IMR-90 (cell line): Measurements from ENCODE around the gene HLA-DQA1. TPM values are rescaled to one million over a fixed set of nuclear protein-coding genes. Genes with fewer than 3 reads are reported as not detected.

Source experiments
- ATAC-seq: fragments of 200-7000 bp; cut with Tn5 transposase; 2 replicates; pipeline ENCODE4 v1.9.1; 2020; ENCODE audit warnings: low read depth, mild to moderate bottlenecking, moderate library complexity
- BruUV-seq: library from RNA; stranded (reverse); fragments of 400-500 nt; replicated peaks from 2 replicates; lab custom pipeline; 2021; lab: Mats Ljungman, UMichigan
- CTCF ChIA-PET: fragments of 300-600 bp; formaldehyde crosslinking; extraction: SDS; loops from one replicate; lab custom pipeline; 2021; ENCODE audit warnings: antibody characterized with exemption; lab: Yijun Ruan, JAX
- POLR2A ChIA-PET: fragments of 300-600 bp; sonication (Branson Sonifier 250); formaldehyde crosslinking; loops from one replicate; lab custom pipeline; 2022; ENCODE audit warnings: antibody characterized with exemption; ENCODE audit not compliant: unreplicated experiment; lab: Charles Lee
- DNase-seq: peaks from one replicate; pipeline ENCODE4 v3.0.0; 2013
- H2AFZ ChIP-seq: replicated peaks from 2 replicates; pipeline ENCODE3; 2013; ENCODE audit warnings: low read length, mild to moderate bottlenecking; ENCODE audit not compliant: poor library complexity
- H2AK5ac ChIP-seq: 2 replicates; pipeline ENCODE4 v1.6.1; 2013; ENCODE audit warnings: low read depth, low read length, inconsistent platforms
- H2AK9ac ChIP-seq: replicated peaks from 2 replicates; pipeline ENCODE3; 2013; ENCODE audit warnings: mild to moderate bottlenecking, low read depth, low read length, moderate library complexity; ENCODE audit not compliant: poor library complexity
- H2BK120ac ChIP-seq: 2 replicates; pipeline ENCODE4 v1.6.1; 2013; ENCODE audit warnings: low read depth, low read length, inconsistent platforms
- H2BK15ac ChIP-seq: 3 replicates; pipeline ENCODE4 v1.6.1; 2013; ENCODE audit warnings: low read depth, low read length, inconsistent platforms
- H2BK20ac ChIP-seq: 2 replicates; pipeline ENCODE4 v1.6.1; 2013; ENCODE audit warnings: low read depth, mild to moderate bottlenecking, inconsistent platforms, low read length, moderate library complexity
- H2BK5ac ChIP-seq: 2 replicates; pipeline ENCODE4 v1.6.1; 2013; ENCODE audit warnings: mild to moderate bottlenecking, low read depth, low read length, inconsistent platforms; ENCODE audit not compliant: poor library complexity, severe bottlenecking
- H3K14ac ChIP-seq: replicated peaks from 2 replicates; pipeline ENCODE4 v1.6.1; 2013; ENCODE audit warnings: low read depth, low read length, inconsistent platforms
- H3K18ac ChIP-seq: 2 replicates; pipeline ENCODE4 v1.6.1; 2013; ENCODE audit warnings: low read depth, low read length, control low read depth
- H3K23ac ChIP-seq: 2 replicates; pipeline ENCODE4 v1.6.1; 2013; ENCODE audit warnings: low read depth, low read length, inconsistent platforms
- H3K27ac ChIP-seq: 2 replicates; pipeline ENCODE4 v1.5.1; 2013; ENCODE audit warnings: mild to moderate bottlenecking, control low read depth, low read length; ENCODE audit not compliant: insufficient read depth
- H3K27me3 ChIP-seq: 2 replicates; pipeline ENCODE4 v1.6.1; 2013; ENCODE audit warnings: low read length; ENCODE audit not compliant: control insufficient read depth, insufficient read depth
- H3K36me3 ChIP-seq: 2 replicates; pipeline ENCODE4 v1.6.1; 2013; ENCODE audit warnings: low read length, mixed read lengths; ENCODE audit not compliant: control insufficient read depth, insufficient read depth
- H3K4ac ChIP-seq: 2 replicates; pipeline ENCODE4 v1.6.1; 2013; ENCODE audit warnings: low read depth, low read length, inconsistent platforms
- H3K4me1 ChIP-seq: 2 replicates; pipeline ENCODE4 v1.6.1; 2013; ENCODE audit warnings: low read length, mixed read lengths; ENCODE audit not compliant: control insufficient read depth, insufficient read depth
- H3K4me2 ChIP-seq: 2 replicates; pipeline ENCODE4 v1.6.1; 2013; ENCODE audit warnings: low read depth, mild to moderate bottlenecking, control low read depth, low read length, moderate library complexity
- H3K4me3 ChIP-seq: 2 replicates; pipeline ENCODE4 v1.5.1; 2013; ENCODE audit warnings: low read depth, mild to moderate bottlenecking, control low read depth, low read length, moderate library complexity; ENCODE audit not compliant: insufficient read depth
- H3K56ac ChIP-seq: 2 replicates; pipeline ENCODE4 v1.6.1; 2013; ENCODE audit warnings: low read length, inconsistent platforms; ENCODE audit not compliant: insufficient read depth; ENCODE audit errors: extremely low read depth
- H3K79me1 ChIP-seq, 2 experiments: 2 replicates each; pipeline ENCODE4 v1.6.1; 2013; ENCODE audit warnings: low read length in 2 of 2, inconsistent platforms in 1 of 2, low read depth in 1 of 2
- H3K9ac ChIP-seq: 2 replicates; pipeline ENCODE4 v1.6.1; 2013; ENCODE audit warnings: low read depth, low read length, control low read depth
- H3K9me1 ChIP-seq: 2 replicates; pipeline ENCODE4 v1.6.1; 2013; ENCODE audit warnings: low read length, inconsistent platforms; ENCODE audit not compliant: insufficient read depth
- H3K9me3 ChIP-seq: 2 replicates; pipeline ENCODE4 v1.6.1; 2013; ENCODE audit warnings: low read length; ENCODE audit not compliant: control insufficient read depth, insufficient read depth
- H4K20me1 ChIP-seq: 2 replicates; pipeline ENCODE4 v1.6.1; 2013; ENCODE audit warnings: low read length, inconsistent platforms; ENCODE audit not compliant: insufficient read depth
- H4K5ac ChIP-seq: 2 replicates; pipeline ENCODE4 v1.6.1; 2013; ENCODE audit warnings: mild to moderate bottlenecking, low read depth, low read length, control low read depth
- H4K8ac ChIP-seq, 2 experiments: 2 replicates each; pipeline ENCODE4 v1.6.1; 2013; ENCODE audit warnings: low read depth in 2 of 2, low read length in 2 of 2, control low read depth in 1 of 2, inconsistent platforms in 1 of 2
- H4K91ac ChIP-seq: 2 replicates; pipeline ENCODE4 v1.6.1; 2013; ENCODE audit warnings: low read depth, low read length, inconsistent platforms; ENCODE audit not compliant: insufficient read depth
- MAZ ChIP-seq: IDR thresholded peaks from 2 replicates; pipeline ENCODE4 v1.6.1; 2012; ENCODE audit warnings: low read depth, mild to moderate bottlenecking, low read length, improper control_type of control experiment, moderate library complexity, borderline replicate concordance
- POLR2A ChIP-seq: IDR thresholded peaks from 2 replicates; pipeline ENCODE4 v1.6.1; 2012; ENCODE audit warnings: mild to moderate bottlenecking, low read depth, low read length
- RAD21 ChIP-seq: IDR thresholded peaks from 2 replicates; pipeline ENCODE4 v1.6.1; 2012; ENCODE audit warnings: low read length, improper control_type of control experiment
- WGBS, 2 experiments: methylation state at CpG; one replicate each; pipeline versions ENCODE4 v1.1.5 to v1.1.7; 2013; ENCODE audit warnings: missing lambda C conversion rate in 2 of 2; ENCODE audit not compliant: insufficient read length in 1 of 2; ENCODE audit errors: extremely low coverage in 2 of 2; 5-methylcytosine and 5-hydroxymethylcytosine counted together
- dilution Hi-C: fragments of 300-500 bp; cut with HindIII; formaldehyde crosslinking; loops from one replicate; pipeline ENCODE4 v1.14.3; 2018; ENCODE audit warnings: low sequenced_read_pairs; ENCODE audit not compliant: unreplicated experiment
- in situ Hi-C: fragments of 300-500 bp; cut with MboI; formaldehyde crosslinking; loops from 3 replicates; pipeline ENCODE4 v1.14.3; 2019; ENCODE audit warnings: low sequenced_read_pairs, inconsistent platforms, mixed read lengths
- intact Hi-C: fragments of 100-400 bp; cut with micrococcal nuclease; formaldehyde crosslinking; loops from 2 replicates; pipeline ENCODE4 v1.10.0; 2022
- polyA plus RNA-seq, 3 experiments: library from polyadenylated mRNA; depleted of rRNA; stranded (reverse); fragments of >200 nt; gene quantifications; 2 replicates each; pipeline ENCODE4 v1.2.3, GENCODE V29; 2012; ENCODE audit warnings: low replicate concordance in 1 of 3
- total RNA-seq: library from RNA; depleted of rRNA; stranded (reverse); fragments of >200 nt; gene quantifications from 2 replicates; pipeline ENCODE4 v1.2.3, GENCODE V29; 2012

HLA-DQA1 gene
- total and polyA plus RNA-seq, 2 of the 4 experiments (the other 2 are of a cell fraction), result not detected

- Histone ChIP-seq H3K18ac (no peak overlapping the region), H3K4me2 (no peak overlapping the region), H3K79me1 (no peaks in the 10 kb centered on the region), H3K9ac (no peak overlapping the region), H2BK5ac (no peak overlapping the region), H4K5ac (no peak overlapping the region), H3K4me3 (no peak overlapping the region), H3K27ac (no peak overlapping the region), H2BK15ac (no peak overlapping the region), H4K91ac (no peak overlapping the region), H2AFZ (no peak overlapping the region), H4K8ac (no peak overlapping the region), H2BK20ac (no peak overlapping the region), H3K14ac (no peak overlapping the region), H2AK9ac (no peak overlapping the region), H2AK5ac (no peak overlapping the region), H3K56ac (no peak overlapping the region), H3K9me3 (no peaks in the 10 kb centered on the region), H4K20me1 (no peaks in the 10 kb centered on the region), H3K23ac (no peak overlapping the region), H3K4ac (no peak overlapping the region), H3K4me1 (no peaks in the 10 kb centered on the region), H3K36me3 (no peaks in the 10 kb centered on the region), H3K9me1 (no peaks in the 10 kb centered on the region), H3K27me3 (no peaks in the 10 kb centered on the region), H2BK120ac (no peak overlapping the region)
- no peak for ATAC-seq
- DNase-seq, result no peak
- CTCF ChIA-PET, result no interaction called here
- WGBS, 2 experiments, result no CpG with 5 or more reads among the region's 1 CpG
- dilution Hi-C loops, result no loop called here
- intact Hi-C loops, result no loop called here
- POLR2A ChIA-PET, result no interaction called here
- in situ Hi-C loops, result no loop called here
- no peak for TF ChIP-seq MAZ
- TF ChIP-seq POLR2A, result no peak
- no peak for TF ChIP-seq RAD21
- no TSS peak for BruUV-seq
Observed at GRCh38 chr6:32614366-32615081, 22.7 kb upstream of the HLA-DQA1 start.
